RPMI8226 (cell line): ENCODE measurements around the gene KRT40.

Source experiments
- DNase-seq: peaks from one replicate; pipeline ENCODE4 v3.0.0-alpha.2; 2015

KRT40 gene

DNA sequence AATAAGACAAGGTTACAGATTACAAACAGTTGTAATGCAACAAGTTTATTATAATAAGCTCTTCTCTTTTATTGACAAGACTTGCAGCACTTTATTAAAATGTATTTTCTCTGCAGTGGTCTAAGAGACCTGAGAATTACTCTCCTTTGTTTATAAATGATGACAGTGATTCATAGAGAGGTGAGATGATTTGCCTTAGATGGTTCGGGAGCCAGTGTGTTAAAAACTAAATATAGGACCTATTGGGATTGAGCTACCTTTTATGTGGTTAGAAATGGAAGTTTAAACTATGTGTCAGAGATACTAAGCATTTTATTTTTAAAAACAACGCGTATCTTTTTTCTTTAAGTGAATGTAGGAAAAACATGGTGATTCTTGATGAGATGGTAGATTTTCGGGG, 12.7 kb upstream of the KRT40 start:
- no peak for DNase-seq

DNA sequence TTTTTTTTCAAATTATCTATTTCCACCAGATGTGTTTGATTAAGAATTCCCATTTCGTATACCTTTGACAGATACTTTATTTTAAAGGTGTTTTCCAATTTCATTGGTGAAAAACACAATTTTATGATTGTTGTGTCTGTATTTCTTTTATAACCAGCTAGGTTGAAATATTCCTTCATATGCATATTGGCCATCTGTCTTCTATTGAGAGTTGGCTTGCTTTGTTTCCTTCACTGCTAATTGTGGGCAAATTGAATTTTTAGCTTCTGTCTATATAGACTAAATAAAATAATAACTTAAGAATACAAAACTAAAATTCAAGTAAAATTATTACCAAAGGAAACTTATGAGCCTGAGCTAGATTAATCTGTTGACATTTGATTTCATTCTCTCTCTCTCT, 11.0 kb upstream of the KRT40 start:
- DNase-seq = no peak

GRCh38 chr17:40993839-40994238, 9.7 kb upstream of the KRT40 start, which contains the start of gene KRTAP3-3:
Gene KRTAP3-3, minus strand, starts transcription at chr17:40994164. Its CDS starts 67 bp downstream, at chr17:40994097.
- DNase-seq = no peak

DNA sequence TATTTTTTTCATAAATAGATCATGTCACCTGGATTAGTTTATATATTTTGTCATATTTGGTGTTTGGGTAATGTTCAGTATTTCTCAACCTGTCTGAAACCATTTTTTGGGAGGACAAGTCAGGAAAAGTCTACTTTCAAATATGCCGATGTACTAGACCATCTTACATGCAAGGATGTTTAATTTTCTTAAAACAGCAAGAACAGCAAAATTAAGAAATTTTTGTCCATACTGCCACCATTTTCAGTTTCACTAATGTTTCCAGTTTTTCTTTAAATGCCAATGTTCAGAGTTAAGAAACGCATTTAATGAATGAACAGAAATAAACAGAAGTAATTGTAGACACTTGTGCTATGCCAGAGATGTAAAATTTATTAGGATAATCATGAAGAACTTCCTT, 9.0 kb upstream of the KRT40 start:
- no peak for DNase-seq

- DNase-seq = no peak
Observed at GRCh38 chr17:40992666-40993065, 8.5 kb upstream of the KRT40 start.

GRCh38 chr17:40986920-40987319, 2.8 kb upstream of the KRT40 start:
- peak; percentile 89 for DNase-seq

DNA sequence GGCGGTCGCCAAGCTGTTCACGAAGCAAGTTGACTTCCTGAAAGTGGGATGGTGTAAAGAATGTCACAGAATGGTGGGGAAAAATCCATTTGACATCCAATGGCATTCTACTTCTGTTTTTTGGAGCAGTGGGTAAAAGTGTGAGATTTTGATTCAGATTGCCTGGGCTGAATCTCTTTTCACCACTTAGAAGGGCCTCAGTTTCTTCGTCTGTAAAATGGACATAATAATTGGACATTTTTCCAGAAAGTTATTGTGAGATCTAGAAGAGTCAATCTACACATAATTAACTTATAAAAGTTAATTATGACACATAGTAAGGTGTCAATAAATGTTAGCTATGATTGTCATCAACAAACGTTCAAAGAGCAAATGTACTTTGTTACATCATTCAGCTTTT, 3.0 kb downstream of the KRT40 start:
- no peak for DNase-seq

GRCh38 chr17:40980596-40980995, 3.5 kb downstream of the KRT40 start:
- peak; percentile 78 for DNase-seq

DNA sequence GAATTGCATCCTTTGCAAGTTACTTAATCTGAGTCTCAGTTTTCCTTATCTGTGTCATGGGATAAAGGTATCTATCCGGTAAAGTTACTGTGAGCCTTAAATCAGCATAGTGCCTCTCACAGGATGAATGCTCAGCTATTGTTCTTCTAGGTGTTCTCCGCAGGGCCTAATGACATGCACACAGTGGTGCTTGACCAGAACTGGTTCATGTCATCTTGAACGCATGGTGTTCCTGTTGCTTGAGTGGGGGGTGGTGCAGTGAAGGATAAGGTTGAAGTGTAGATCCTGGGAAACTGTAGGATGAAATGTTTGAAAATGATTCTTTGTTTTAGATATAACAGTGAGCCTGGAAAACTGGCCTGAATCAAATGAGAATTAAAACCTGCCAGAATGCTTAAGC, 4.0 kb downstream of the KRT40 start:
- DNase-seq = no peak

- DNase-seq = no peak
Observed at GRCh38 chr17:40978575-40979151, 5.5 kb downstream of the KRT40 start.

DNA sequence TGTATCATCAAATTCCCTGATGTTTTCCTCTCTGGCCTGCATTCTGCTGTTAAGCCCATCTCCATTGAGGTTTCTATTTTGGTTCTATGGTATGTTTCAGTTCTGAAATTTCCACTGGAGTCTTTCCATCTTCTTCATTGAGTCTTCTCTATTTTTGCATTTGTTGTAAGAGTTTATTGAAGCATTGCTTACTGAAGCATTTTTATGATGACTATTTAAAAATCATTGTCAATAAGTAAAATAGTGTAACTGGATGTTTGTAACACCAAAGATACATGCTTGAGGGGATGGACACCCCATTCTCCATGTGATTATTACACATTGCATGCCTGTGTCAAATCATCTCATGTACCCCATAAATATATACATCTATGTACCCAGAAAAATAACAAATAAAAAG, 8.6 kb downstream of the KRT40 start:
- DNase-seq = no peak

- no peak for DNase-seq
Observed at GRCh38 chr17:40974366-40974765, 9.8 kb downstream of the KRT40 start.

DNA sequence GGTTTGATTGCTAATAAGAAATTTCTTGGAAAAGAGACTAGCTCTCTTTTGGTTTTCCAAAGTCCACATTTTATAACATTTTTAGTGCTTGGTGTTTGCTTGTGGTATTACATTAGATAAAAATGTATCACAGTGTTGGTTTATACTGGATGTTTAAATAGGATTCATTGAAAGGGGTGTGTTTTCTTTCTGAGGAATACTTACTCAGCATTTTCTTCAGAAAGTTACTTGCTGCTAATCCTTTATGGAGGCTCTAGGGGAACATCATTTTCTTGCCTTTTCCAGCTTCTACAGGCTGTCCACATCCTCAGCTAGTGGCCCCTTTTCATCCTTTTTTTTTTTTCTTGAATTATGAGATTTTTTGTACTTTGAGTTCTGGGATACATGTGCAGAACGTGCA, 16.5 kb downstream of the KRT40 start:
- DNase-seq = no peak

GRCh38 chr17:40966848-40967247, 17.3 kb downstream of the KRT40 start, which contains the start of gene KRT39:
Gene KRT39, minus strand, starts transcription at chr17:40966948. Its CDS starts 92 bp downstream, at chr17:40966856.
- no peak for DNase-seq

- DNase-seq = peak; percentile 63
Observed at GRCh38 chr17:40963838-40964237, 20.3 kb downstream of the KRT40 start.

DNA sequence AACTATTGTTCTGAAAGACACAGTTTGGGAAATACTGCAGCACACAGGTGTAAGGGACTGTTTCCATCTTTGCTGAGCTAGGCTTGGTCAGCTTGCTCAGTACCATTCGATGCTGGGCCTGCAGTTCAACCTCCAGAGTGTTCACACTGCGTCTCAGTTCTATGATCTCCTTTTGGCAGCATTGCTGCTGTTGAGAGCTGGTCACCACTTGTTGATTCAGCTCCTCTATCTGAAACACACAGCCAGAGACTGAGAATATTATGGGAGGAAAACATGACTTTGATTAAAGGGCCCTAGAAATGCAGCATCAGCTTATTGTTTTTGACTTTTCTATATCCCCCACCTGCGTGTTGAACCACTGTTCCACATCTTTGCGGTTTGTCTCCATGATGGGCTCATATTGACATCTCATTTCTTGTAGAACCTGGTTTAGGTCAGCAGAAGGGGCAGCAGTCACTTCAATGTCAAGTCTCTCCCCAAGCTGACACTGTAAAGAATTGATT, 22.0 kb downstream of the KRT40 start:
- peak; percentile 85 for DNase-seq

DNA sequence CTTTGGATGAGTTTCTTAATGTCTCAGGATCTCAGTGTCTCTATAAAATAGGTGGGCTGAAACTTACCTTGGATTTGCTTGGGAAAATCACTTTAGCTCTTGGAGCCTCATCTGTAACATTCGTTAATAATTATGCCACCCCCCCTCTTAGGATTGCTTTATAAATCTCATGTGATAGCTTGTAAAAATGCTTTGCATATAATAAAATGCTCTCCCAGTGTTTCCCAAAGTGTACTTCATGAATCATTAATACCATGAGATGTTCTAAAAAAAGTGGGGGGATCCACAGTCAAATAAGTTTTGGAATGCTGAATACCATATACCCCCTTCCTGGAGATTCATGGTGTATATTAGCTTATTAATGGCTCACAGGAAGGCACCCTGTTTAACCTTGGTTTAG, 22.5 kb downstream of the KRT40 start:
- DNase-seq = no peak

DNA sequence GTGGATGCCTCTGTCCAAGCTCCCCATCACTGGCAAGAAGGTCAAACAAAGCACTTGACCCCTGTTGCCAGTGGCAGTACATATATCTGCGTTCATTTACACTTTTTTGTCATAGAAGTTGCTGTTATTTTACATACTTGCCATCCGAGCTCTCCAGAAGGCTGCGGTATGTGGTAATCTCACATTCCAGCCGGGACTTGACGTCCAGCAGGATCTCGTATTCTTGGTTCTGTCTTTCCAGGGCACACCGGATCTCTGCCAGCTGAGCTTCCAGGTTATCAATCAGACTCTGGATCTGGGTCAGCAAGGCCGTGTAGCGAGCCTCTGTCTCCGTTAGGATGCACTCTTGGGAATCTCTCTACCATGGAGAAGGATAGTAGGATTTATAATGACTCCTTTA, 24.0 kb downstream of the KRT40 start:
- no peak for DNase-seq

- DNase-seq = no peak
Observed at GRCh38 chr17:40958086-40958953, 25.8 kb downstream of the KRT40 start.

DNA sequence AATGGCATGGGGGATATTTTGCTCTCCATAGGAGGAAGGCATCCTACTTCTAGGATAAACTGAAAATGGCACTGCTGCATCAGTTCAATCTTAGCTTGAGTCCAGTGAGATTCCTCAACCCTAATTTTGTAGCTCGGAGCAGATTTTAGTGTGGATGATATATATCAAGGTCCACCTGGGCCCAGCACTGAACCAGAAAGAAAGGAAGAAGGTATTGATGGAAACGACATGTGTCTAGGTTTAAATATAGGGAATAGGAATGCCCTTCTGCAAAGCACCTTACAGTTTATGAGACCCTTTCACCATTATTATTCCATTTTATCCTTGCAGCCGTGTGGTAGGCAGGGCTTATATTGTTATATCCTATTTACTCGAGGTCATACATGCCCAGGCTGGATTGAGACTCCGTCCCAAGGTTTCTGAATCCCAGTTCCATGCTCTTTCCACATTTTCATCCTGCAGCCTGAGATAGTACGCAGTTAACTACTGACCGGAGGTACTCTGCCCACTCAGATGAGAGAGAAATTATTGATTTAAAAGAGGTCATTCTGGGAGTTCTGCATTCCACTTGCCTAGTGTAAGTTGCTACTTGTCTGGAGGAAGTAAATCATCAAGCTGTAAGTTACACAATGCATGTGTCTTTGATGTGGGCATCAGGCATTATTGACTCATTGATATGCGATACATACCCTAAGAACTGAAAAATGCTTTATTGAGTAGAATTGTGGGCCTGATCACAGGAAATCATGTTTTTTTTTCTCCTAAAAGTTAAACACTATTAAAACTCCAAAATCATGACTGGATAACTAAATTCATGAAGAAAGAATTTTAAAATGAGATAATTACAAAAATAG, 27.5 kb downstream of the KRT40 start:
- no peak for DNase-seq

DNA sequence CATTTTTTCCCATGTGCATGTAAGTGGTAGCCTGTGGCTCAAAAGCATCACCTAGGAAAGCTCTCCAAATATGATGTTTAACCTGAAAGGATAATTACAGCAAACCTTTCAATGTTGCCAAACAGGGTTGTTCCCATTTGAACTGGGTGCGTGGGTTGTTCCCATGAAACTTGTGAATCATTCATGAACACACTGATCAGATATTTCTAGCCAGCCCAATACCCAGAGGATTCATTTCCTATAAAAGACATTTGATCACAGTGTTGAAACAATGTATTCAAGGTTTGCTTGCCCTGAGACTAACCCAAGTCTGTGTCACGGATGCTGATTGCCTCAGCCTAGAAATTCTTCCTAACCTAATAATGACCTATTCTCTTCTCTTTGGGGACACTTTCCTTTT, 30.2 kb downstream of the KRT40 start:
- DNase-seq = no peak

DNA sequence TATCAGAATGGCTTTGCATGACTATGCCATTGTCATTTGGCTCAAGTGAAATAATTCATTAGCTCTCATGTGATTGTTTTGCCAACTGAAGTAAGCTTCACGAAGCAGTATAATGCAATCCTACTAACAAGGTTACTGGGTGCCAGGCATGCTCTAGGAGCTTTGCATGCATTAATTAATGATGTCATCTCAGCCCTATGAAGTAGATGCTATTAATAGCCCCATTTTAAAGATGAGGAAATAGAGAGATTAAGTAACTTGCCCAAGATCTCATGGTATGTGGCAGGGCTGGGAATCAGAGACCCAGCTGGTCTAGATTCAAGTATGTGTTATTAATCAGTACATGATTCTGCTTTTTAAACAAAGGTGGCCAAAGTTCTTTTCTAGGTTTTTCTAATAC, 31.5 kb downstream of the KRT40 start:
- peak; percentile 21 for DNase-seq

GRCh38 chr17:40952154-40952553, 32.0 kb downstream of the KRT40 start:
- no peak for DNase-seq
